HCT116 (cell line): Measurements from ENCODE around the gene NACC2. TPM values are rescaled to one million over a fixed set of nuclear protein-coding genes. Genes with fewer than 3 reads are reported as not detected.

Source experiments
- ATAC-seq: fragments of 200-7000 bp; cut with Tn5 transposase; 2 replicates; pipeline ENCODE4 v1.9.1; 2020; ENCODE audit warnings: mild to moderate bottlenecking, moderate library complexity
- BruUV-seq: library from RNA; stranded (reverse); fragments of 400-500 nt; replicated peaks from 2 replicates; lab custom pipeline; 2021; lab: Mats Ljungman, UMichigan
- CTCF ChIA-PET: fragments of 300-600 bp; sonication (Branson Sonifier 250); formaldehyde crosslinking; loops from one replicate; lab custom pipeline; 2021; ENCODE audit warnings: antibody characterized with exemption; lab: Charles Lee
- POLR2A ChIA-PET: fragments of 300-600, 350-600 bp; sonication (Branson Sonifier 250); formaldehyde crosslinking; loops from one replicate; lab custom pipeline; 2021; ENCODE audit warnings: antibody characterized with exemption; lab: Charles Lee
- RAD21 ChIA-PET, 2 experiments: fragments of 300-600 bp; sonication (Branson Sonifier 250); formaldehyde crosslinking; loops; one replicate each; lab custom pipeline; 2023; ENCODE audit warnings: low total read pairs in 2 of 2; ENCODE audit not compliant: uncharacterized antibody in 2 of 2, unreplicated experiment in 2 of 2, low non-redundant PET in 1 of 2; lab: Charles Lee
- DNase-seq: peaks from one replicate; pipeline ENCODE4 v3.0.0-alpha.2; 2010; ENCODE audit warnings: low read depth, low spot score
- H2AFZ ChIP-seq: fragments of 200-600 bp; shearing (Covaris generic), sonication (generic); 2 replicates; pipeline ENCODE4 v1.6.1; 2017; ENCODE audit warnings: low read depth, mixed run types, mixed read lengths, antibody characterized with exemption, low read length; ENCODE audit not compliant: poor library complexity, severe bottlenecking
- H3K27ac ChIP-seq: 2 replicates; pipeline ENCODE4 v1.5.1; 2012; ENCODE audit warnings: low read depth, low read length
- H3K27me3 ChIP-seq: fragments of 200-600 bp; sonication (generic); 2 replicates; pipeline ENCODE4 v1.6.1; 2016; ENCODE audit warnings: mixed run types, low read length, mixed read lengths; ENCODE audit not compliant: insufficient read depth
- H3K36me3 ChIP-seq, 2 experiments: fragments of 200-500 bp in 1 of 2; fragments of 200-600 bp in 1 of 2; sonication (Bioruptor generic) in 1 of 2; sonication (generic) in 1 of 2; 2 replicates each; pipeline versions ENCODE4 v1.5.1 to v1.6.1; 2014 to 2016; ENCODE audit warnings: low read length in 2 of 2, inconsistent platforms in 1 of 2, mixed read lengths in 1 of 2, mixed run types in 1 of 2; ENCODE audit not compliant: insufficient read depth in 2 of 2, control insufficient read depth in 1 of 2
- H3K4me1 ChIP-seq, 2 experiments: fragments of 200-600 bp in 1 of 2; sonication (generic) in 1 of 2; 2 replicates each; pipeline versions ENCODE4 v1.5.1 to v1.6.1; 2012 to 2017; ENCODE audit warnings: low read length in 2 of 2, inconsistent platforms in 1 of 2, mild to moderate bottlenecking in 1 of 2, mixed read lengths in 1 of 2, mixed run types in 1 of 2, moderate library complexity in 1 of 2; ENCODE audit not compliant: insufficient read depth in 2 of 2, control insufficient read depth in 1 of 2
- H3K4me2 ChIP-seq: fragments of 200-600 bp; sonication (generic); 2 replicates; pipeline ENCODE4 v1.6.1; 2017; ENCODE audit warnings: mixed run types, low read length, mixed read lengths
- H3K4me3 ChIP-seq, 2 experiments: fragments of 200-600 bp in 1 of 2; sonication (generic) in 1 of 2; replicated peaks in 1 of 2; 2 replicates each; pipeline ENCODE4 v1.5.1; 2011 to 2016; ENCODE audit warnings: low read length in 2 of 2, control low read depth in 1 of 2, low read depth in 1 of 2, mild to moderate bottlenecking in 1 of 2, mixed read lengths in 1 of 2, mixed run types in 1 of 2
- H3K79me2 ChIP-seq: fragments of 200-600 bp; sonication (generic); 2 replicates; pipeline ENCODE4 v1.6.1; 2017; ENCODE audit warnings: mild to moderate bottlenecking, mixed run types, low read length, moderate library complexity, mixed read lengths; ENCODE audit not compliant: insufficient read depth
- H3K9ac ChIP-seq: fragments of 200-600 bp; sonication (generic); 2 replicates; pipeline ENCODE4 v1.6.1; 2016; ENCODE audit warnings: low read length, mixed read lengths
- H3K9me2 ChIP-seq: fragments of 200-600 bp; sonication (generic), shearing (Covaris generic); 2 replicates; pipeline ENCODE4 v1.6.1; 2017; ENCODE audit warnings: mixed run types, mild to moderate bottlenecking, moderate library complexity; ENCODE audit not compliant: insufficient read depth
- H3K9me3 ChIP-seq, 2 experiments: fragments of 200-500 bp in 1 of 2; fragments of 200-600 bp in 1 of 2; sonication (Bioruptor generic) in 1 of 2; sonication (generic) in 1 of 2; 2 replicates each; pipeline ENCODE4 v1.6.1; 2014 to 2017; ENCODE audit warnings: low read length in 2 of 2, mixed read lengths in 2 of 2, inconsistent platforms in 1 of 2, low read depth in 1 of 2, mild to moderate bottlenecking in 1 of 2, mixed run types in 1 of 2, moderate library complexity in 1 of 2; ENCODE audit not compliant: control insufficient read depth in 1 of 2, insufficient read depth in 1 of 2
- H4K20me1 ChIP-seq: fragments of 200-600 bp; sonication (generic), shearing (Covaris generic); 2 replicates; pipeline ENCODE4 v1.6.1; 2017; ENCODE audit warnings: mixed run types, mild to moderate bottlenecking, moderate library complexity; ENCODE audit not compliant: insufficient read depth
- ATF3 ChIP-seq: IDR thresholded peaks from 2 replicates; pipeline ENCODE4 v1.6.1; 2012
- CEBPB ChIP-seq: IDR thresholded peaks from 2 replicates; pipeline ENCODE4 v1.6.1; 2012; ENCODE audit warnings: low read depth
- CTCF ChIP-seq, 3 experiments: fragments of 200-600 bp in 1 of 3; sonication (generic) in 1 of 3; IDR thresholded peaks in 2 of 3; conservative IDR thresholded peaks in 1 of 3; 2 replicates each; pipeline ENCODE4 v1.5.1; 2012 to 2017; ENCODE audit warnings: low read depth in 2 of 3, low read length in 2 of 3, antibody characterized with exemption in 1 of 3, borderline replicate concordance in 1 of 3, control low read depth in 1 of 3, mild to moderate bottlenecking in 1 of 3, mixed read lengths in 1 of 3, mixed run types in 1 of 3, moderate library complexity in 1 of 3; ENCODE audit not compliant: insufficient read depth in 1 of 3
- ELF1 ChIP-seq: IDR thresholded peaks from 2 replicates; pipeline ENCODE4 v1.6.1; 2012; ENCODE audit warnings: low read depth, borderline replicate concordance
- EZH2 ChIP-seq: fragments of 200-600 bp; sonication (generic); IDR thresholded peaks from 2 replicates; pipeline ENCODE4 v1.6.1; 2017; ENCODE audit warnings: antibody characterized with exemption, mixed run types
- EZH2phosphoT487 ChIP-seq: fragments of 200-600 bp; IDR thresholded peaks from 2 replicates; pipeline ENCODE4 v1.6.1; 2018; ENCODE audit warnings: antibody characterized with exemption, borderline replicate concordance
- FOSL1 ChIP-seq: IDR thresholded peaks from 2 replicates; pipeline ENCODE4 v1.6.1; 2012; ENCODE audit warnings: low read depth
- REST ChIP-seq: IDR thresholded peaks from 2 replicates; pipeline ENCODE4 v1.6.1; 2012; ENCODE audit warnings: low read depth
- SIN3A ChIP-seq: IDR thresholded peaks from 2 replicates; pipeline ENCODE4 v1.6.1; 2012; ENCODE audit warnings: low read depth
- SP1 ChIP-seq: IDR thresholded peaks from 2 replicates; pipeline ENCODE4 v1.6.1; 2012; ENCODE audit warnings: low read depth
- TCF7L2 ChIP-seq: IDR thresholded peaks from 2 replicates; pipeline ENCODE4 v1.7.0; 2011; ENCODE audit warnings: borderline replicate concordance, inconsistent platforms; ENCODE audit not compliant: insufficient read depth, insufficient read length; ENCODE audit errors: extremely low read depth
- YY1 ChIP-seq: IDR thresholded peaks from 2 replicates; pipeline ENCODE4 v1.6.1; 2011; ENCODE audit warnings: low read length, low read depth, moderate library complexity, mild to moderate bottlenecking; ENCODE audit not compliant: insufficient replicate concordance; ENCODE audit errors: extremely low read depth
- ZBTB33 ChIP-seq: IDR thresholded peaks from 2 replicates; pipeline ENCODE4 v1.6.1; 2011; ENCODE audit warnings: mild to moderate bottlenecking, low read length, moderate library complexity; ENCODE audit not compliant: insufficient replicate concordance; ENCODE audit errors: extremely low read depth
- ZFX ChIP-seq: fragments of 450-650 bp; IDR thresholded peaks from 2 replicates; pipeline ENCODE4 v1.6.1; 2017
- ZNF274 ChIP-seq: fragments of 200-500 bp; sonication (Bioruptor generic); IDR thresholded peaks from 2 replicates; pipeline ENCODE4 v1.6.1; 2014; ENCODE audit warnings: mild to moderate bottlenecking, low read depth, low read length, inconsistent platforms
- intact Hi-C: fragments of 100-400 bp; cut with micrococcal nuclease; formaldehyde crosslinking; loops from 2 replicates; pipeline ENCODE4 v1.10.0; 2022
- total RNA-seq: library from RNA; stranded (reverse); gene quantifications from one replicate; pipeline ENCODE4 v1.2.1, GENCODE V29; 2021; ENCODE audit not compliant: unreplicated experiment

The NACC2 gene
- total RNA-seq, 1 experiment from 2014 or later, result 27.8 TPM

- Histone ChIP-seq H3K9ac (no peak overlapping the region), H3K4me1 (peaks cover 0 to 5% of the 10 kb centered on the region in 2 experiments; a peak in 1 of 4 replicates), H3K27me3 (no peaks in the 10 kb centered on the region), H3K79me2 (peaks cover 99% of the 10 kb centered on the region), H3K27ac (no peak overlapping the region), H3K9me2 (no peaks in the 10 kb centered on the region), H3K4me3 (no peak overlapping the region), H3K36me3 (no peaks in the 10 kb centered on the region; a peak in 1 of 4 replicates), H2AFZ (no peak overlapping the region), H3K4me2 (no peak overlapping the region), H4K20me1 (no peaks in the 10 kb centered on the region), H3K9me3 (no peaks in the 10 kb centered on the region)
- ATAC-seq, result no peak
- intact Hi-C loops, result no loop called here
- ChIA-PET CTCF (no interaction called here), RAD21 (no interaction called here), POLR2A (no interaction called here)
- BruUV-seq, result no TSS peak
- TF ChIP-seq ATF3 (no peak), FOSL1 (no peak), ZNF274 (no peak), ELF1 (no peak), EZH2 (no peak), YY1 (no peak), CTCF (IDR thresholded peaks at IDR 0.05 in 2 of 3, conservative IDR thresholded peaks at IDR 0.05 in 1 of 3; ENCODE audit: borderline replicate concordance in 1 of 3, insufficient read depth in 1 of 3, low read depth in 2 of 3, low read length in 2 of 3) (no peak), TCF7L2 (no peak), ZFX (no peak), CEBPB (no peak), REST (no peak), SP1 (no peak), ZBTB33 (no peak), SIN3A (no peak), EZH2phosphoT487 (no peak)
- no peak for DNase-seq
Measured at GRCh38 chr9:136082496-136083361, 12.4 kb downstream of the NACC2 start.
